IPS-20b (cell line): ENCODE data around the gene FMO4.

Experiments used
- H3K27ac ChIP-seq: one replicate; pipeline ENCODE4 v1.5.1; 2013; ENCODE audit warnings: low read length
- H3K27me3 ChIP-seq: 2 replicates; pipeline ENCODE4 v1.6.1; 2013; ENCODE audit warnings: mild to moderate bottlenecking, low read length, inconsistent platforms; ENCODE audit not compliant: insufficient read depth
- H3K36me3 ChIP-seq: 2 replicates; pipeline ENCODE4 v1.6.1; 2013; ENCODE audit warnings: low read depth, mild to moderate bottlenecking, inconsistent platforms, low read length, moderate library complexity; ENCODE audit not compliant: insufficient read depth
- H3K4me1 ChIP-seq: 2 replicates; pipeline ENCODE4 v1.6.1; 2013; ENCODE audit warnings: mild to moderate bottlenecking, control low read depth, inconsistent platforms, low read length, moderate library complexity; ENCODE audit not compliant: insufficient read depth
- H3K4me3 ChIP-seq: 2 replicates; pipeline ENCODE4 v1.5.1; 2013; ENCODE audit warnings: mild to moderate bottlenecking, low read length, inconsistent platforms
- H3K9ac ChIP-seq: 2 replicates; pipeline ENCODE4 v1.6.1; 2013; ENCODE audit warnings: low read depth, mild to moderate bottlenecking, inconsistent platforms, low read length, moderate library complexity
- H3K9me3 ChIP-seq: 2 replicates; pipeline ENCODE4 v1.6.1; 2013; ENCODE audit warnings: mild to moderate bottlenecking, low read depth, low read length, inconsistent platforms; ENCODE audit not compliant: insufficient read depth

FMO4 gene, protein sequence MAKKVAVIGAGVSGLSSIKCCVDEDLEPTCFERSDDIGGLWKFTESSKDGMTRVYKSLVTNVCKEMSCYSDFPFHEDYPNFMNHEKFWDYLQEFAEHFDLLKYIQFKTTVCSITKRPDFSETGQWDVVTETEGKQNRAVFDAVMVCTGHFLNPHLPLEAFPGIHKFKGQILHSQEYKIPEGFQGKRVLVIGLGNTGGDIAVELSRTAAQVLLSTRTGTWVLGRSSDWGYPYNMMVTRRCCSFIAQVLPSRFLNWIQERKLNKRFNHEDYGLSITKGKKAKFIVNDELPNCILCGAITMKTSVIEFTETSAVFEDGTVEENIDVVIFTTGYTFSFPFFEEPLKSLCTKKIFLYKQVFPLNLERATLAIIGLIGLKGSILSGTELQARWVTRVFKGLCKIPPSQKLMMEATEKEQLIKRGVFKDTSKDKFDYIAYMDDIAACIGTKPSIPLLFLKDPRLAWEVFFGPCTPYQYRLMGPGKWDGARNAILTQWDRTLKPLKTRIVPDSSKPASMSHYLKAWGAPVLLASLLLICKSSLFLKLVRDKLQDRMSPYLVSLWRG

DNA sequence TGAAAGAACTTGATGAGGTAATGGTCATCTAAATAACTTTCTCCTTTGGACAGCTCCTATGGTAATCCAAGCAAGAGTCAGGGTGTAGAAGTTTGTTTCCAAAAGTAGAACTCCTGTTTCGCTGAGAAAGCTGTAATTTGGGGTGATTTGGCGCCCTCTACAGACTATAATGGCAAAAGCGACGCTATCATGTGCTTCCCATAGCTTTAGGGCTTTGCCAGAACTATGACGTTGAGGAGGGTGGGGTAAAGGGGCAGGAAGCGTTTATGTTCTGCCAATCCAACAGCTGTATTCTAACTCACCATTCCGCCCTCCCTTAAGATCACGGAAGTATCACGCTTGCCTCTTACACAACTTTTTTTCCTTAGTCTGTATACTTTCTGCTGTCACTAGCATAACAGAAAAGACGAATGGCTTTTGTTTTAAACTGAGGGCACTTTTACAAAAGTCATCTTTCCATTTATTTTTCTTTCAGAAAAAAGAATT, at the start of gene FMO4:
TSS of gene FMO4 (plus strand) at position 349 of the 486 bp plus-strand sequence. CDS start 5,643 bp downstream, outside the sequence.
- no peaks in the 10 kb centered on the region for H3K9me3 ChIP-seq
- H3K4me3 ChIP-seq, result peak within 1 kb of the TSS; percentile 60
- peak within 1 kb of the TSS; percentile 53; the same call in 1 of the 2 replicates for H3K9ac ChIP-seq
- peaks cover 4% of the 10 kb centered on the region; the same call in 1 of the 2 replicates for H3K4me1 ChIP-seq
- no peak within 1 kb of the TSS for H3K27ac ChIP-seq
- H3K27me3 ChIP-seq, result no peaks in the 10 kb centered on the region
- no peaks in the 10 kb centered on the region for H3K36me3 ChIP-seq

DNA sequence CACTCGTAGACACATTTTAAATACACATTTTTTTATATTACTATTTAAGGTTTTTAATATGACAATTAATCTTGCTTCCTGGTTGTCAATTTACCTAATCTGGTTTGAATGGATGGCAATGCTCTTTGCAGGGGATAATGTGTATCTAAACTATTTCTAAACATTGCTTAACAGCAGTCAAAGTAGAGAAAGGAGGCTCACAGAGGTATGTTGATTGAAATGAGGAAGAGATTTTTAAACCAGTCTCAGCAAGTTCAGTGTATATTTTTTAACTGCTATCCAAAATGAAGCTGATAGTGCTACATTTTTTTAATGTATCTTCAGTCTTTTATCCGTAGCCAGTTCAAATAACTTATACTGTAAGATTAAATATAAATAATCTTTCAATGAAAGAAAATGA, 48.3 kb upstream of the FMO4 start:
- no peaks in the 10 kb centered on the region for H3K27me3 ChIP-seq
- no peaks in the 10 kb centered on the region for H3K9me3 ChIP-seq
- H3K4me3 ChIP-seq, result no peak overlapping the region
- no peaks in the 10 kb centered on the region for H3K36me3 ChIP-seq
- H3K9ac ChIP-seq, result no peak overlapping the region
- no peak overlapping the region for H3K27ac ChIP-seq
- no peaks in the 10 kb centered on the region for H3K4me1 ChIP-seq

DNA sequence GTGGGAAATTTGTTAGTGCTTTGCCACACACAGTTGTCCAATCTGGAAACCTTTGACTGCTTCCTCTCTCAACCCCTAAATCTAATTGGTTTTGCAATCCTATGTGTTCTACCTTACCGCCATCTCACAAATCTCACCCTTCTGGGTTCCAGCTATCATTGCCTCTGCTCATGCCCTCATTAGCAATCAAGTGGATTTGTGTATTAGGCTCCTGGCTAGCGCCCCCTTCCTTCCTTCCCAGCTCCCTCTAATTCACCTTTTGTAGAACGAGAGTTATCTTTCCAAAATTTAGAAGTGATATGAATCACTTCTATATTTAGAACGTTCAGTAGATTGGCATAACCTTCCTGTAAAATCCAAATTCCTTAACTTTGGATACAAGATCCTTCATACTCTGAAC, 47.1 kb upstream of the FMO4 start:
- Histone ChIP-seq H3K36me3 (no peaks in the 10 kb centered on the region), H3K9me3 (no peaks in the 10 kb centered on the region), H3K27ac (no peak overlapping the region), H3K4me3 (no peak overlapping the region), H3K27me3 (no peaks in the 10 kb centered on the region), H3K4me1 (no peaks in the 10 kb centered on the region), H3K9ac (no peak overlapping the region)

DNA sequence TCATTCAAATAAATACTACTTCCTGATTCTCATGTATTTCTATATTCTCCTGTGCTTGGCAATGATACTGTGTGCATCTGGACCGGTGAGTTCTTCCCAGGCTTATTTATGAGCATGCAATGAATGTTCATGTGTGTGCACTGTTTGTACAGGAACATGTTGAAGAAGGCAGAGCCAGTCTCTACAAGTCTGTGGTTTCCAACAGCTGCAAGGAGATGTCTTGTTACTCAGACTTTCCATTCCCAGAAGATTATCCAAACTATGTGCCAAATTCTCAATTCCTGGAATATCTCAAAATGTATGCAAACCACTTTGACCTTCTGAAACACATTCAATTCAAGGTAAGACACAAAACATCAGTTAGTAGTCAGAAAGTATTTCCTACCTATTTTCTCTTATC, 46.6 kb upstream of the FMO4 start:
- Histone ChIP-seq H3K36me3 (no peaks in the 10 kb centered on the region), H3K4me1 (no peaks in the 10 kb centered on the region), H3K9me3 (no peaks in the 10 kb centered on the region), H3K9ac (no peak overlapping the region), H3K27me3 (no peaks in the 10 kb centered on the region), H3K4me3 (no peak overlapping the region), H3K27ac (no peak overlapping the region)

DNA sequence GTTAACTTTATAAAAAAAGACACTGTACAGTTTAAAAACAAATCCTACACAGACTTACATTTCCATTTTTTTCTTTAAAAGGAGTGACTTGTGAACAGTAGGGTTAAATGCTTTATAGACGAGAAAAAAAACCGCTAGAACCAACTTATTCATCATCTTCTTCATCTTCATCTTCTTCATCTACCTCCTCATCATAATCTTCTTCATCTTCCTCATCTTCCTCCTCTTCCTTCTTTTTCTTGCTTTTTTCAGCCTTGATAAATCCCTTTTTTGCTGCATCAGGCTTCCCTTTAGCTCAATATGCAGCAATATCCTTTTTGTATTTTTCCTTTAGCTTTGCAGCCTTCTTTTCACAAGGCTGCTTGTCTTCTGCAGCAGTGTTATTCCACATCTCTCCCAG, 43.2 kb upstream of the FMO4 start:
- Histone ChIP-seq H3K4me1 (no peaks in the 10 kb centered on the region), H3K9ac (no peak overlapping the region), H3K4me3 (no peak overlapping the region), H3K27me3 (no peaks in the 10 kb centered on the region), H3K9me3 (no peaks in the 10 kb centered on the region), H3K27ac (no peak overlapping the region), H3K36me3 (no peaks in the 10 kb centered on the region)

DNA sequence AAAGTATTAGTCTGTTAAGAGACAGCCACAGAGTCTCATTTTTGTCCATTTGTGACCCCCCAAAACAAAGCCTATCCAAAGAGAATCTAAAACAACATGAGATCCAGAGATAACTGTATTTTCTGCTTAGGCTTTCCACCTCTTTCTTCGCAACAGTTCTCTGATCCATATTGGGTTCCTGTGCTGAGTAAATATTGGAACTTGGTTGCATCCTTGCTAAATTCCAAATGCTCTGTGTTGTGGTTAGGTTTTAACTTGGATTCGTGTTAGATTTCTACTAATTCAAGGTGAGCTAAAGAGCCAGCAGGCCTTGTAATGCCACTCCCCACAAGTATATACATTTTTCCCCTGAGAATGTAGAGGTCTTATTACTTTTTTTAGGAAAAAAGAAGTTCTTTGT, 36.4 kb upstream of the FMO4 start:
- no peak overlapping the region for H3K27ac ChIP-seq
- no peaks in the 10 kb centered on the region for H3K27me3 ChIP-seq
- no peak overlapping the region for H3K4me3 ChIP-seq
- no peak overlapping the region for H3K9ac ChIP-seq
- H3K36me3 ChIP-seq, result no peaks in the 10 kb centered on the region
- H3K9me3 ChIP-seq, result no peaks in the 10 kb centered on the region
- H3K4me1 ChIP-seq, result no peaks in the 10 kb centered on the region

DNA sequence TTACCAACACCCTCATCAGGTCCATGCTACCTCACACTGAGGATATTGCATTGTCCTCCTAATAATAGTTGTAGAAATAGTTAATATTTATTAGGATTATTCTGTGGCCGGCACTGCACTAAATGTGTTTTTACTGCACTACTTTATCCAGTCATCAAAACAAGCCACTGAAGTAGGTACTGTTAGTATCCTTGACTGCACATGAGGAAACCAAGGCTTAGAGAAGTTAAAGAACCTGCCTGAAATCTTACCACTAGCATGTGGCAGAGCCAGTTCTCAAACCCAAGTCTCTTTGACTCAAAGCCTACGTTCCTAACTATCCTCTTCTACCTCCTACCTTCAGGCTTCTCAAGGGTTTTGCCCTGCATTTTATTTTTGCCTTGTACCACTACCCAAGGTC, 34.7 kb upstream of the FMO4 start:
- Histone ChIP-seq H3K4me3 (no peak overlapping the region), H3K9ac (no peak overlapping the region), H3K27ac (no peak overlapping the region), H3K4me1 (no peaks in the 10 kb centered on the region), H3K36me3 (no peaks in the 10 kb centered on the region), H3K9me3 (no peaks in the 10 kb centered on the region), H3K27me3 (no peaks in the 10 kb centered on the region)

DNA sequence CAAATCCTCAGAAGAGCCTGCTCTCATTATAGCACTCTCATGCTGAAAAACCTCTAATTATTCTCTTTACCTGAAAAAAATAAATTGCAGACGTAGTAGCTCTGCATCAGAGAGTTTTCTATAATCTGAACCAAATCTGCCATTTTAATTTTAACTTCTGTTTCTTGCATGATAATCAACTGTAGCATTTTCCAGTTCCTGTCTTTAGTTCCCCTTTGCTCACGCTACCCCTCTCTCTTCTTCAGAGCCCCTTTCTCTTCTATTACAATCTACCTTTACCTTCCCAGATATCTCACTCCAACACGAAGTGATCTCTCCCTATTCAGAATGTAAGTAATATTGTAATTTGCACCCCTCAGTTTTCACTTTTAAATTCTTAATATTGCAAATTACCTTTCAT, 34.3 kb upstream of the FMO4 start:
- H3K36me3 ChIP-seq, result no peaks in the 10 kb centered on the region
- H3K4me3 ChIP-seq, result no peak overlapping the region
- H3K4me1 ChIP-seq, result no peaks in the 10 kb centered on the region
- no peaks in the 10 kb centered on the region for H3K9me3 ChIP-seq
- H3K27me3 ChIP-seq, result no peaks in the 10 kb centered on the region
- H3K9ac ChIP-seq, result no peak overlapping the region
- H3K27ac ChIP-seq, result no peak overlapping the region

DNA sequence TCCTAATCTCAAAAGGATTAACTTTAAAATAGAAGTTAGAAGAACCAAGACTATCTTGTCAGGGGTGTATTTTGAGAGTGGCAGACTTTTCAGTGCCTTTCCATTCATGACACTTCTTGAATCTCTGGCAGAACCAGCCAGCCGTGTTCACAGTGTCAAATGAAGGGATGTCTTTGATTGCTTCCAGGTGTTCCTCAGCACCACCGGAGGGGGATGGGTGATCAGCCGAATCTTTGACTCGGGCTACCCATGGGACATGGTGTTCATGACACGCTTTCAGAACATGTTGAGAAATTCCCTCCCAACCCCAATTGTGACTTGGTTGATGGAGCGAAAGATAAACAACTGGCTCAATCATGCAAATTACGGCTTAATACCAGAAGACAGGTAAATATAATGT, 33.4 kb upstream of the FMO4 start:
- H3K27ac ChIP-seq, result no peak overlapping the region
- H3K4me1 ChIP-seq, result no peaks in the 10 kb centered on the region
- no peaks in the 10 kb centered on the region for H3K27me3 ChIP-seq

DNA sequence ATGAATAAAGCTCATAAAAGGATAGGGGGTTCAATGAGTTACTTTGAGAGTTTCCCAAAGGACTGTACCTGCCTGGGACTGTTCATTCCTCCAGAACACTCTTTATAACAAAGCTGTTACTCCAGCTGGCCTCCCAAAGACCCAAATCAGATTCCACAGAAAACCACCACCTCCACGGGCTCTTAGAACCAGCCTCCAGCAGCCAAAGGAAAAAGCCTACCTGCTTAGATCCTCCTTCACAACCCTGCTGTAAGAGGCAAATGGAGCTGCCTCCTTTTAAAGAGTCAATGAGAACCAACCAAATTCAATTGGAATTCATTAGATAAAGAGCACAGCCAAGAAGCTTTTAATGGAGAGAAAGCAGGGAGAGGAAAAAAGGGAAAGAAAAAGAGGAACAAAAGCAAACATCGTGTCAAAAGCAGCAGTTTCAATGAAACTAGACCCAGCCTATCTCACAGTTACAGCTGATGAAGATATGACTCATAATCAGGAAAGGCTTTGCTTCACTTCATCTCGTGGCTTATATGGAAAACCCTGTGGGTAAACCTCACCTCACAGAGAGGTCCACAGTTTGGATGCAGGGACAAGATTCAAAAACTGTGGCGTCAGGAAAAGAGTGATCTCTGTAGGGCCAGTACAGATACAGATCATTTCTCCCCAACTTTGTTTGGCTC, 27.8 kb upstream of the FMO4 start:
- no peaks in the 10 kb centered on the region for H3K27me3 ChIP-seq
- no peaks in the 10 kb centered on the region for H3K4me1 ChIP-seq
- no peak overlapping the region for H3K4me3 ChIP-seq
- no peak overlapping the region for H3K27ac ChIP-seq
- H3K9ac ChIP-seq, result no peak overlapping the region
- no peaks in the 10 kb centered on the region for H3K9me3 ChIP-seq
- H3K36me3 ChIP-seq, result no peaks in the 10 kb centered on the region

More for the DNA sequence above, 33.4 kb upstream of the FMO4 start:
- Histone ChIP-seq H3K9ac (no peak overlapping the region), H3K4me3 (no peak overlapping the region), H3K9me3 (no peaks in the 10 kb centered on the region), H3K36me3 (no peaks in the 10 kb centered on the region)

DNA sequence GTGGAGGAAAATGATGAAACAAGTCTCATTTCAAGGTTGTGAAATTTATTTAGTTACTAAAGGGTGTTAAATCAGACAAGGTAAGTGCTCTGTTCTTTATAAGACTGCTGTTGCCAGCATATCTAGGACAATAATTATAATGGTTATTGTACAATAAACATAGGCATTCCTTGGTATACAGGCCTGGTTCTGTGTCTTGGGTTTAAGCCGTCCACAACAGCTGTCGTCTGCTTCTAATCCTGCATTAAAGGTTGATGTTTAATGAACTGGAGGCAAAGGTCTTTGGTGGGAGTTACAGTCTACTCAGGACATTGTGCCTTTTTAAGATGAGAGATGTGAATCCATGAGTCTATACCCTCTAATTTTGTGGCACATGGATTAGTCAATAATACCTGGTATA, 23.4 kb upstream of the FMO4 start:
- H3K27me3 ChIP-seq, result no peaks in the 10 kb centered on the region
- no peak overlapping the region for H3K27ac ChIP-seq
- no peaks in the 10 kb centered on the region for H3K36me3 ChIP-seq
- no peak overlapping the region for H3K4me3 ChIP-seq
- H3K9me3 ChIP-seq, result no peaks in the 10 kb centered on the region
- H3K9ac ChIP-seq, result no peak overlapping the region
- no peaks in the 10 kb centered on the region for H3K4me1 ChIP-seq

DNA sequence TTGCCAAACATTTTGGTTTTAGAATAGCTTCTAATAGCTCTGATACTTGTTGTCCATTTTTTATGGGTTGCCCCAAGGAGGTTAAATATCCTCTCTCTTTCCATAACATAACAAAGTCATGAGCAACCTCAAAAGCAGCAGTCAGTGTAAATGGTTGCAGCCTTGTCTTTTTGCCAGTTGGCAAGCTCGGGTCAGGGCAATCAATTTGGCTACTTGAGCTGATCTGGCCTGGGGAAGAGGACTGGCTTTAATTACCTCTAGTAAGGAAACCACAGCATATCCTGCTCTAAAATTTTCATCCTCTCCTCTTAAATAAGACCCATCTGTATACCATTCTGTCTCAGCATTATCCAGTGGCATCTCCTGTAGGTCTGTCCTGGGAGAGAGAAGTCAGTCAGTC, 21.2 kb upstream of the FMO4 start:
- Histone ChIP-seq H3K27me3 (no peaks in the 10 kb centered on the region), H3K4me1 (peaks cover 17% of the 10 kb centered on the region; the same call in 1 of the 2 replicates)

More for the DNA sequence above, 21.2 kb upstream of the FMO4 start:
- no peak overlapping the region for H3K27ac ChIP-seq
- H3K36me3 ChIP-seq, result no peaks in the 10 kb centered on the region
- no peak overlapping the region for H3K9ac ChIP-seq
- no peak overlapping the region for H3K4me3 ChIP-seq
- no peaks in the 10 kb centered on the region for H3K9me3 ChIP-seq
